CD14-positive monocyte (primary cell): ENCODE results near the gene SPOP. TPM values are rescaled to one million over a fixed set of nuclear protein-coding genes. Genes with fewer than 3 reads are reported as not detected.

Experiments used
- DNase-seq, 3 donors: peaks; one replicate each; pipeline ENCODE4 v3.0.0-alpha.2; 2011 to 2022
- H2AFZ ChIP-seq: 2 replicates; pipeline ENCODE4 v1.6.0; 2012; ENCODE audit warnings: mild to moderate bottlenecking, low read depth, low read length, inconsistent platforms; ENCODE audit not compliant: insufficient read depth, poor library complexity, severe bottlenecking
- H3K27ac ChIP-seq, 2 donors: 1 replicate in 1 of 2; 2 replicates in 1 of 2; pipeline ENCODE4 v1.5.1; 2012 to 2013; ENCODE audit warnings: low read length in 2 of 2, control low read depth in 1 of 2, inconsistent platforms in 1 of 2, low read depth in 1 of 2, mild to moderate bottlenecking in 1 of 2
- H3K27me3 ChIP-seq, 2 donors: one replicate each; pipeline versions ENCODE4 v1.6.0 to v1.6.1; 2011 to 2013; ENCODE audit warnings: low read length in 2 of 2; ENCODE audit not compliant: control insufficient read depth in 2 of 2, insufficient read depth in 2 of 2
- H3K36me3 ChIP-seq, 2 donors: replicated peaks in 1 of 2; 1 replicate in 1 of 2; 2 replicates in 1 of 2; pipeline versions ENCODE4 v1.5.1 to v1.6.1; 2012 to 2013; ENCODE audit warnings: low read length in 2 of 2, control low read depth in 1 of 2, inconsistent platforms in 1 of 2, mild to moderate bottlenecking in 1 of 2; ENCODE audit not compliant: insufficient read depth in 2 of 2, control insufficient read depth in 1 of 2
- H3K4me1 ChIP-seq, 2 donors: 1 replicate in 1 of 2; 2 replicates in 1 of 2; pipeline versions ENCODE4 v1.5.1 to v1.6.1; 2012 to 2013; ENCODE audit warnings: low read length in 2 of 2, control low read depth in 1 of 2, inconsistent platforms in 1 of 2, mild to moderate bottlenecking in 1 of 2, moderate library complexity in 1 of 2; ENCODE audit not compliant: insufficient read depth in 2 of 2, control insufficient read depth in 1 of 2
- H3K4me2 ChIP-seq: replicated peaks from 2 replicates; pipeline ENCODE3; 2012; ENCODE audit warnings: low read length, moderate library complexity, mild to moderate bottlenecking; ENCODE audit not compliant: poor library complexity, severe bottlenecking; ENCODE audit errors: extremely low read depth
- H3K4me3 ChIP-seq, 3 experiments: fragments of 200-600 bp in 1 of 3; sonication (generic) in 1 of 3; replicated peaks in 1 of 3; 1 replicate in 2 of 3; 2 replicates in 1 of 3; pipeline ENCODE4 v1.5.1; 2011 to 2013; ENCODE audit warnings: low read length in 3 of 3, mild to moderate bottlenecking in 3 of 3, control low read depth in 2 of 3, low read depth in 2 of 3, inconsistent platforms in 1 of 3, moderate library complexity in 1 of 3
- H3K79me2 ChIP-seq: 2 replicates; pipeline ENCODE4 v1.6.0; 2012; ENCODE audit warnings: mild to moderate bottlenecking, control low read depth, inconsistent platforms, low read length, moderate library complexity; ENCODE audit not compliant: insufficient read depth
- H3K9ac ChIP-seq: 2 replicates; pipeline ENCODE4 v1.6.0; 2017; ENCODE audit warnings: low read length, mild to moderate bottlenecking; ENCODE audit not compliant: insufficient read depth, poor library complexity, severe bottlenecking
- H3K9me3 ChIP-seq, 2 donors: replicated peaks in 1 of 2; 1 replicate in 1 of 2; 2 replicates in 1 of 2; pipeline versions ENCODE4 v1.5.1 to v1.6.1; 2012 to 2013; ENCODE audit warnings: low read length in 2 of 2, control low read depth in 1 of 2; ENCODE audit not compliant: control insufficient read depth in 1 of 2, insufficient read depth in 1 of 2
- H4K20me1 ChIP-seq: 2 replicates; pipeline ENCODE4 v1.6.0; 2012; ENCODE audit warnings: mild to moderate bottlenecking, low read length, control low read depth, moderate library complexity; ENCODE audit not compliant: insufficient read depth
- H3K27ac Mint-ChIP-seq, 7 donors: one replicate each; pipeline ENCODE4 v1.8.0; 2020; ENCODE audit warnings: mild to moderate bottlenecking in 7 of 7, mixed read lengths in 7 of 7, moderate library complexity in 6 of 7, inconsistent platforms in 2 of 7
- H3K27me3 Mint-ChIP-seq, 3 donors: one replicate each; pipeline ENCODE4 v1.8.0; 2021 to 2022; ENCODE audit warnings: low read depth in 3 of 3, mild to moderate bottlenecking in 3 of 3, mixed read lengths in 3 of 3, moderate library complexity in 3 of 3, inconsistent platforms in 1 of 3
- H3K36me3 Mint-ChIP-seq, 2 donors: one replicate each; pipeline ENCODE4 v1.8.0; 2020; ENCODE audit warnings: mixed read lengths in 2 of 2, inconsistent platforms in 1 of 2, mild to moderate bottlenecking in 1 of 2
- H3K4me1 Mint-ChIP-seq: one replicate; pipeline ENCODE4 v1.8.0; 2020; ENCODE audit warnings: mild to moderate bottlenecking, mixed read lengths
- H3K4me3 Mint-ChIP-seq, 2 donors: one replicate each; pipeline ENCODE4 v1.8.0; 2020; ENCODE audit warnings: mild to moderate bottlenecking in 2 of 2, mixed read lengths in 2 of 2, moderate library complexity in 1 of 2
- H3K9me3 Mint-ChIP-seq, 7 donors: one replicate each; pipeline ENCODE4 v1.8.0; 2020 to 2022; ENCODE audit warnings: mixed read lengths in 7 of 7, mild to moderate bottlenecking in 6 of 7, moderate library complexity in 6 of 7, inconsistent platforms in 2 of 7
- CTCF ChIP-seq: fragments of 200-600 bp; IDR thresholded peaks from one replicate; pipeline ENCODE4 v1.8.0; 2022; ENCODE audit warnings: antibody characterized with exemption, mild to moderate bottlenecking
- WGBS: methylation state at CpG from one replicate; pipeline ENCODE4 v1.1.5; 2013; ENCODE audit warnings: missing lambda C conversion rate; ENCODE audit not compliant: insufficient coverage; 5-methylcytosine and 5-hydroxymethylcytosine counted together
- intact Hi-C, 2 donors: fragments of 100-400 bp; cut with micrococcal nuclease; formaldehyde crosslinking; loops; one replicate each; pipeline versions ENCODE4 v1.15.0 to v1.15.1; 2023
- polyA plus RNA-seq, 3 donors: library from polyadenylated mRNA; depleted of rRNA in 1 of 3; unstranded in 2 of 3; stranded (reverse) in 1 of 3; fragments of 300-500 nt in 2 of 3; fragments of >200 nt in 1 of 3; fragmentation: Illumina TruSeq in 2 of 3; gene quantifications; 1 replicate in 2 of 3; 2 replicates in 1 of 3; pipeline ENCODE4 v1.2.3, GENCODE V29; 2012 to 2021

Gene SPOP
- polyA plus RNA-seq, 3 donors = 41.3 to 65.5 (median 63.2) TPM

DNA sequence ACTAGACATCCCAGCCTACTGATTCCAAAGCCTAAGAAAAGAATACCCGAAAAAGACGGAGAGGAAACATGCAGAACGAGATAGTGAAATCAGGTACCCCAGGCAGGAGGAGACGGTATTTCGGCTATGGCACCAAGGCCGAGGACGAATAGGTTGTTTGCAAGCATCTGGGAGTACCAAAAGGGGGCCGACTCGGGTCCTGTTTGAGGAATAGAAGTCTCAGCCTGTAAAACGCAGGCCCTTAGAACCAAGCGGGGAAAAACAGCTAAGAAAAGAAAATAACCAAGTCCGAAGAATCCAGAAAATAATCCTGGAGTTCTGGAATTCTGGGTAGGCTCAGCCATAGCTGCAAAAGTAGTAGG, 29.3 kb upstream of the SPOP start:
- peak overlapping the region; percentile 92 for H2AFZ ChIP-seq
- Mint-ChIP-seq H3K4me3 (peak overlapping the region; percentile 90 to 93), H3K27me3 (no peaks in the 10 kb centered on the region), H3K4me1 (peaks cover 29% of the 10 kb centered on the region), H3K27ac (peak overlapping the region; percentile 96 to 99 (median 99)), H3K36me3 (peaks cover 59 to 68% of the 10 kb centered on the region in 2 donors), H3K9me3 (no peaks in the 10 kb centered on the region)
- H3K9ac ChIP-seq = peak overlapping the region; percentile 98
- no peak for DNase-seq
- intact Hi-C loops = loop anchor here in 1 of 2 donors (5.0 kb wide), 1 partner anchor 35 kb away; no protein-coding TSS in a partner anchor
- H3K36me3 ChIP-seq = peaks cover 48 to 65% of the 10 kb centered on the region in 2 donors
- no peaks in the 10 kb centered on the region for H3K27me3 ChIP-seq
- no peaks in the 10 kb centered on the region for H4K20me1 ChIP-seq
- TF ChIP-seq CTCF = no peak
- under 1% methylated on average over 10 of the region's 12 CpGs for WGBS
- H3K9me3 ChIP-seq = no peaks in the 10 kb centered on the region
- H3K4me3 ChIP-seq = peak overlapping the region; percentile 78 to 96 (median 94)
- H3K4me2 ChIP-seq = peak overlapping the region; percentile 93
- H3K4me1 ChIP-seq = peaks cover 23 to 30% of the 10 kb centered on the region in 2 donors
- H3K79me2 ChIP-seq = peaks cover 22% of the 10 kb centered on the region
- H3K27ac ChIP-seq = peak overlapping the region; percentile 65 to 99

DNA sequence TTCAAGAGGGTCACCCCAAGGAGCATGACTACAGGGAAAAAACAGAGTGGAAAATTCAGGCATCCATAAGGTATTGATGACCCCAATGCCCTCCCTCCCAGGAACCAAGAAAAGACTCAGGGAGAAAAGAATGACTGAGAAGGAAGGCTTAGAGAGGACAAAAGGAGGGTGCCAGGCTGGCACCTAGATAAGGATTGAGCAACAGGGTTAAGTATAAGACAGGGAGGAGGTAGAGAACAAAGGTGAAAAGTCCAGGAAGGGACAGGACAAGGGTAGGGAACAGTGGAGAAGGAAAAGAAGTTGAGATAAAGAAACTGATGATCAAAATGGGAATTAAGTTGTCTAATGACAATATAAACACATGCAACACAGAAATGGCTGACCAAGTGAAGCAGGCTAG, 27.4 kb upstream of the SPOP start:
- H3K4me3 Mint-ChIP-seq = no peak overlapping the region
- Histone ChIP-seq H3K9ac (no peak overlapping the region), H3K4me1 (peaks cover 23 to 30% of the 10 kb centered on the region in 2 donors), H2AFZ (no peak overlapping the region), H3K4me2 (no peak overlapping the region), H3K4me3 (no peak overlapping the region), H3K27me3 (no peaks in the 10 kb centered on the region), H3K79me2 (peaks cover 22% of the 10 kb centered on the region), H4K20me1 (no peaks in the 10 kb centered on the region), H3K36me3 (peaks cover 57 to 66% of the 10 kb centered on the region in 2 donors), H3K9me3 (no peaks in the 10 kb centered on the region), H3K27ac (no peak overlapping the region)
- peaks cover 61 to 68% of the 10 kb centered on the region in 2 donors for H3K36me3 Mint-ChIP-seq
- no peak for DNase-seq
- TF ChIP-seq CTCF = no peak
- peaks cover 31% of the 10 kb centered on the region for H3K4me1 Mint-ChIP-seq
- H3K9me3 Mint-ChIP-seq = no peaks in the 10 kb centered on the region
- H3K27me3 Mint-ChIP-seq = no peaks in the 10 kb centered on the region
- intact Hi-C loops = loop anchor here in 1 of 2 donors (5.0 kb wide), 1 partner anchor 37 kb away; no protein-coding TSS in a partner anchor
- peak overlapping the region in 1 of 7 donors; percentile 51 for H3K27ac Mint-ChIP-seq
